GM23338 (cell line): ENCODE measurements around the gene MTX3. TPM values are rescaled to one million over a fixed set of nuclear protein-coding genes. Genes with fewer than 3 reads are reported as not detected.

Experiments used
- ATAC-seq: fragments of 200-7000 bp; cut with Tn5 transposase; 3 replicates; pipeline ENCODE4 v1.9.1; 2020
- DNase-seq: peaks from one replicate; pipeline ENCODE4 v3.0.0-alpha.2; 2015; ENCODE audit warnings: low spot score
- H2AFZ ChIP-seq: fragments of 200-600 bp; sonication (generic); 2 replicates; pipeline ENCODE4 v1.8.0; 2016; ENCODE audit warnings: antibody characterized with exemption, mild to moderate bottlenecking, moderate library complexity
- H3F3A ChIP-seq: fragments of 200-600 bp; sonication (generic); replicated peaks from 2 replicates; pipeline ENCODE4 v1.8.0; 2017; ENCODE audit warnings: antibody characterized with exemption, mixed run types, low read depth
- H3K27ac ChIP-seq: fragments of 200-600 bp; sonication (generic); 2 replicates; pipeline ENCODE4 v1.6.1; 2016; ENCODE audit warnings: low read depth
- H3K27me3 ChIP-seq: fragments of 200-600 bp; sonication (generic); 2 replicates; pipeline ENCODE4 v1.8.0; 2016; ENCODE audit warnings: mild to moderate bottlenecking, mixed run types, moderate library complexity; ENCODE audit not compliant: insufficient read depth
- H3K36me3 ChIP-seq: fragments of 200-600 bp; sonication (generic); 2 replicates; pipeline ENCODE4 v1.8.0; 2016; ENCODE audit warnings: mild to moderate bottlenecking; ENCODE audit not compliant: insufficient read depth
- H3K4me1 ChIP-seq: fragments of 200-600 bp; sonication (generic); 2 replicates; pipeline ENCODE4 v1.8.0; 2016; ENCODE audit warnings: mild to moderate bottlenecking, moderate library complexity; ENCODE audit not compliant: insufficient read depth
- H3K4me2 ChIP-seq: fragments of 200-600 bp; sonication (generic); 2 replicates; pipeline ENCODE4 v1.7.1; 2017; ENCODE audit warnings: mixed run types
- H3K4me3 ChIP-seq: fragments of 200-600 bp; sonication (generic); 2 replicates; pipeline ENCODE4 v1.6.1; 2016; ENCODE audit warnings: mixed run types
- H3K79me2 ChIP-seq: fragments of 200-600 bp; sonication (generic); replicated peaks from 2 replicates; pipeline ENCODE4 v1.8.0; 2017; ENCODE audit warnings: mild to moderate bottlenecking; ENCODE audit not compliant: insufficient read depth
- H3K9me2 ChIP-seq: fragments of 200-600 bp; sonication (generic); 2 replicates; pipeline ENCODE4 v1.8.0; 2017; ENCODE audit not compliant: insufficient read depth
- H4K20me1 ChIP-seq: fragments of 200-600 bp; sonication (generic); replicated peaks from 2 replicates; pipeline ENCODE4 v1.8.0; 2017; ENCODE audit warnings: mild to moderate bottlenecking; ENCODE audit not compliant: insufficient read depth
- H3K27ac Mint-ChIP-seq: 2 replicates; pipeline ENCODE4 v1.8.0; 2020; ENCODE audit warnings: inconsistent platforms, mild to moderate bottlenecking, moderate library complexity, mixed read lengths
- H3K27me3 Mint-ChIP-seq: 3 replicates; pipeline ENCODE4 v1.8.0; 2022; ENCODE audit warnings: low read depth, mild to moderate bottlenecking, moderate library complexity, mixed read lengths, inconsistent platforms; ENCODE audit not compliant: insufficient read depth, poor library complexity
- H3K36me3 Mint-ChIP-seq: 3 replicates; pipeline ENCODE4 v1.8.0; 2021; ENCODE audit warnings: low read depth, mild to moderate bottlenecking, inconsistent platforms, moderate library complexity, mixed read lengths
- H3K4me1 Mint-ChIP-seq: 3 replicates; pipeline ENCODE4 v1.8.0; 2020; ENCODE audit warnings: mild to moderate bottlenecking, inconsistent platforms, mixed read lengths
- H3K4me3 Mint-ChIP-seq: 3 replicates; pipeline ENCODE4 v1.8.0; 2021; ENCODE audit warnings: moderate library complexity, mild to moderate bottlenecking, inconsistent platforms, mixed read lengths
- H3K9me3 Mint-ChIP-seq: 3 replicates; pipeline ENCODE4 v1.8.0; 2020; ENCODE audit warnings: moderate library complexity, mild to moderate bottlenecking, inconsistent platforms, mixed read lengths
- EZH2 ChIP-seq: fragments of 200-600 bp; sonication (generic); IDR thresholded peaks from one replicate; pipeline ENCODE4 v1.8.0; 2017; ENCODE audit warnings: antibody characterized with exemption, mild to moderate bottlenecking, low read depth; ENCODE audit not compliant: unreplicated experiment
- JUNB ChIP-seq: IDR thresholded peaks from one replicate; pipeline ENCODE4 v1.6.1; 2016; ENCODE audit warnings: antibody characterized with exemption; ENCODE audit not compliant: unreplicated experiment
- STAT1 ChIP-seq: IDR thresholded peaks from one replicate; pipeline ENCODE4 v1.6.1; 2016; ENCODE audit warnings: antibody characterized with exemption; ENCODE audit not compliant: unreplicated experiment
- ZNF114 ChIP-seq: fragments of 250-450 bp; sonication (Bioruptor Pico); IDR thresholded peaks from 2 replicates; pipeline ENCODE4 v1.5.0; 2020; ENCODE audit warnings: mild to moderate bottlenecking, moderate library complexity
- ZNF331 ChIP-seq: fragments of 250-450 bp; sonication (Bioruptor Pico); IDR thresholded peaks from 2 replicates; pipeline ENCODE4 v1.5.0; 2020; ENCODE audit warnings: low read depth, mild to moderate bottlenecking, moderate library complexity
- polyA plus RNA-seq: library from polyadenylated mRNA; unstranded; fragments of >200 nt; fragmentation: Nextera tagmentation; extraction: Ambion mirVana; gene quantifications from 2 replicates; pipeline ENCODE4 v1.2.1, GENCODE V29; 2016
- total RNA-seq: library from RNA; depleted of rRNA; stranded (reverse); fragments of >200 nt; shearing (Covaris generic); gene quantifications from 2 replicates; pipeline ENCODE4 v1.2.3, GENCODE V29; 2014
- TF ChIP-seq, protein P1 (sequence below): IDR thresholded peaks from 2 replicates; pipeline ENCODE4 v1.6.1; 2016; ENCODE audit warnings: antibody characterized with exemption
- TF ChIP-seq, protein P2 (sequence below): fragments of 250-450 bp; sonication (Bioruptor Pico); IDR thresholded peaks from 2 replicates; pipeline ENCODE4 v1.5.0; 2020; ENCODE audit warnings: mild to moderate bottlenecking, moderate library complexity
- TF ChIP-seq, protein P3 (sequence below): IDR thresholded peaks from one replicate; pipeline ENCODE4 v1.6.1; 2018; ENCODE audit warnings: antibody characterized with exemption; ENCODE audit not compliant: unreplicated experiment

MTX3 gene
- total and polyA plus RNA-seq, 2 experiments from 2014 or later, result 11.3 to 33.8 TPM

DNA sequence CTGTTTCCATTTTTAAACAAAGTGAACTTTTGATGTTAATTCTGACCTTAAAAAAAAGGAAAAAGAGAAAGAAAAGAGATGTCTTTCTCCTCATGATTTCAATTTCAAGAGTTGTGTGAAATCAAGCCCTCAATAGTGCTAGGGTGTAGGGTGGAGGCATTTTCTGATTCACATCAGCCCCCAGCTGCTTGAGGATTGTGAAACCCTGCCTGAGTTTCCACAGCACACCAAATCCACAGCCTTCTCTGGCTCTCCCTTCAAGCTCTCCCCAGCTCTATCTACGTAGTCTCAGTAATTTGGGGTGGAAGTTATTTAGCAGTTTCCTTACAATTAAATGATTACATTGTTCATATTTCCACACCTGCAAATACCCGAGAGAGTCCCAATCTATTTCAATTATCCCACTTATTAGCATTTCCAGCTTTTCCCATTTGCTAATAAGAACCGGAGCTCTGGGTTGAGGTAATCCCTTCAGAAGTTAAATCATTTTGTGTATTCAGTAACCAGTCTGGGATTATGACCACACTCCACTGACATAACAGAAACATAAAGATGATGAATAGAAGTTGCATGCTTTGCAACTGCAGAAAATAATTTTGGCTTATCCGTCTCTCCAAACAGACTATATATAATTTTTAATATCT, 54.9 kb downstream of the MTX3 start:
- Histone ChIP-seq H3K4me3 (no peak overlapping the region), H3K4me2 (no peak overlapping the region), H2AFZ (peak overlapping the region; percentile 52; the same call in 1 of the 2 replicates), H3K79me2 (no peaks in the 10 kb centered on the region), H4K20me1 (no peaks in the 10 kb centered on the region), H3K36me3 (no peaks in the 10 kb centered on the region), H3K27me3 (no peaks in the 10 kb centered on the region), H3F3A (no peaks in the 10 kb centered on the region), H3K27ac (no peak overlapping the region), H3K9me2 (no peaks in the 10 kb centered on the region), H3K4me1 (no peaks in the 10 kb centered on the region)
- Mint-ChIP-seq H3K4me3 (no peak overlapping the region), H3K27ac (no peak overlapping the region), H3K4me1 (peaks cover 7% of the 10 kb centered on the region; the same call in 1 of the 3 replicates), H3K36me3 (no peaks in the 10 kb centered on the region), H3K9me3 (no peaks in the 10 kb centered on the region), H3K27me3 (no peaks in the 10 kb centered on the region)
- no peak for ATAC-seq
- no peak for DNase-seq
- no peak for TF ChIP-seq EZH2
- TF ChIP-seq ZNF331 (CRISPR knock-in tag), result no peak
- TF ChIP-seq, protein P1, sequence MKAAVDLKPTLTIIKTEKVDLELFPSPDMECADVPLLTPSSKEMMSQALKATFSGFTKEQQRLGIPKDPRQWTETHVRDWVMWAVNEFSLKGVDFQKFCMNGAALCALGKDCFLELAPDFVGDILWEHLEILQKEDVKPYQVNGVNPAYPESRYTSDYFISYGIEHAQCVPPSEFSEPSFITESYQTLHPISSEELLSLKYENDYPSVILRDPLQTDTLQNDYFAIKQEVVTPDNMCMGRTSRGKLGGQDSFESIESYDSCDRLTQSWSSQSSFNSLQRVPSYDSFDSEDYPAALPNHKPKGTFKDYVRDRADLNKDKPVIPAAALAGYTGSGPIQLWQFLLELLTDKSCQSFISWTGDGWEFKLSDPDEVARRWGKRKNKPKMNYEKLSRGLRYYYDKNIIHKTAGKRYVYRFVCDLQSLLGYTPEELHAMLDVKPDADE, result no peak
- TF ChIP-seq ZNF114 (CRISPR knock-in tag), result no peak
- TF ChIP-seq, protein P2, sequence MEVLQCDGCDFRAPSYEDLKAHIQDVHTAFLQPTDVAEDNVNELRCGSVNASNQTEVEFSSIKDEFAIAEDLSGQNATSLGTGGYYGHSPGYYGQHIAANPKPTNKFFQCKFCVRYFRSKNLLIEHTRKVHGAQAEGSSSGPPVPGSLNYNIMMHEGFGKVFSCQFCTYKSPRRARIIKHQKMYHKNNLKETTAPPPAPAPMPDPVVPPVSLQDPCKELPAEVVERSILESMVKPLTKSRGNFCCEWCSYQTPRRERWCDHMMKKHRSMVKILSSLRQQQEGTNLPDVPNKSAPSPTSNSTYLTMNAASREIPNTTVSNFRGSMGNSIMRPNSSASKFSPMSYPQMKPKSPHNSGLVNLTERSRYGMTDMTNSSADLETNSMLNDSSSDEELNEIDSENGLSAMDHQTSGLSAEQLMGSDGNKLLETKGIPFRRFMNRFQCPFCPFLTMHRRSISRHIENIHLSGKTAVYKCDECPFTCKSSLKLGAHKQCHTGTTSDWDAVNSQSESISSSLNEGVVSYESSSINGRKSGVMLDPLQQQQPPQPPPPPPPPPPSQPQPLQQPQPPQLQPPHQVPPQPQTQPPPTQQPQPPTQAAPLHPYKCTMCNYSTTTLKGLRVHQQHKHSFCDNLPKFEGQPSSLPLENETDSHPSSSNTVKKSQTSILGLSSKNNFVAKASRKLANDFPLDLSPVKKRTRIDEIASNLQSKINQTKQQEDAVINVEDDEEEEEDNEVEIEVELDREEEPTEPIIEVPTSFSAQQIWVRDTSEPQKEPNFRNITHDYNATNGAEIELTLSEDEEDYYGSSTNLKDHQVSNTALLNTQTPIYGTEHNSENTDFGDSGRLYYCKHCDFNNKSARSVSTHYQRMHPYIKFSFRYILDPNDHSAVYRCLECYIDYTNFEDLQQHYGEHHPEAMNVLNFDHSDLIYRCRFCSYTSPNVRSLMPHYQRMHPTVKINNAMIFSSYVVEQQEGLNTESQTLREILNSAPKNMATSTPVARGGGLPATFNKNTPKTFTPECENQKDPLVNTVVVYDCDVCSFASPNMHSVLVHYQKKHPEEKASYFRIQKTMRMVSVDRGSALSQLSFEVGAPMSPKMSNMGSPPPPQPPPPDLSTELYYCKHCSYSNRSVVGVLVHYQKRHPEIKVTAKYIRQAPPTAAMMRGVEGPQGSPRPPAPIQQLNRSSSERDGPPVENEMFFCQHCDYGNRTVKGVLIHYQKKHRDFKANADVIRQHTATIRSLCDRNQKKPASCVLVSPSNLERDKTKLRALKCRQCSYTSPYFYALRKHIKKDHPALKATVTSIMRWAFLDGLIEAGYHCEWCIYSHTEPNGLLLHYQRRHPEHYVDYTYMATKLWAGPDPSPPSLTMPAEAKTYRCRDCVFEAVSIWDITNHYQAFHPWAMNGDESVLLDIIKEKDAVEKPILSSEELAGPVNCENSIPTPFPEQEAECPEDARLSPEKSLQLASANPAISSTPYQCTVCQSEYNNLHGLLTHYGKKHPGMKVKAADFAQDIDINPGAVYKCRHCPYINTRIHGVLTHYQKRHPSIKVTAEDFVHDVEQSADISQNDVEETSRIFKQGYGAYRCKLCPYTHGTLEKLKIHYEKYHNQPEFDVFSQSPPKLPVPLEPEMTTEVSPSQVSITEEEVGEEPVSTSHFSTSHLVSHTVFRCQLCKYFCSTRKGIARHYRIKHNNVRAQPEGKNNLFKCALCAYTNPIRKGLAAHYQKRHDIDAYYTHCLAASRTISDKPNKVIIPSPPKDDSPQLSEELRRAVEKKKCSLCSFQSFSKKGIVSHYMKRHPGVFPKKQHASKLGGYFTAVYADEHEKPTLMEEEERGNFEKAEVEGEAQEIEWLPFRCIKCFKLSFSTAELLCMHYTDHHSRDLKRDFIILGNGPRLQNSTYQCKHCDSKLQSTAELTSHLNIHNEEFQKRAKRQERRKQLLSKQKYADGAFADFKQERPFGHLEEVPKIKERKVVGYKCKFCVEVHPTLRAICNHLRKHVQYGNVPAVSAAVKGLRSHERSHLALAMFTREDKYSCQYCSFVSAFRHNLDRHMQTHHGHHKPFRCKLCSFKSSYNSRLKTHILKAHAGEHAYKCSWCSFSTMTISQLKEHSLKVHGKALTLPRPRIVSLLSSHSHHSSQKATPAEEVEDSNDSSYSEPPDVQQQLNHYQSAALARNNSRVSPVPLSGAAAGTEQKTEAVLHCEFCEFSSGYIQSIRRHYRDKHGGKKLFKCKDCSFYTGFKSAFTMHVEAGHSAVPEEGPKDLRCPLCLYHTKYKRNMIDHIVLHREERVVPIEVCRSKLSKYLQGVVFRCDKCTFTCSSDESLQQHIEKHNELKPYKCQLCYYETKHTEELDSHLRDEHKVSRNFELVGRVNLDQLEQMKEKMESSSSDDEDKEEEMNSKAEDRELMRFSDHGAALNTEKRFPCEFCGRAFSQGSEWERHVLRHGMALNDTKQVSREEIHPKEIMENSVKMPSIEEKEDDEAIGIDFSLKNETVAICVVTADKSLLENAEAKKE (CRISPR knock-in tag), result no peak
- TF ChIP-seq STAT1, result no peak
- TF ChIP-seq, protein P3, sequence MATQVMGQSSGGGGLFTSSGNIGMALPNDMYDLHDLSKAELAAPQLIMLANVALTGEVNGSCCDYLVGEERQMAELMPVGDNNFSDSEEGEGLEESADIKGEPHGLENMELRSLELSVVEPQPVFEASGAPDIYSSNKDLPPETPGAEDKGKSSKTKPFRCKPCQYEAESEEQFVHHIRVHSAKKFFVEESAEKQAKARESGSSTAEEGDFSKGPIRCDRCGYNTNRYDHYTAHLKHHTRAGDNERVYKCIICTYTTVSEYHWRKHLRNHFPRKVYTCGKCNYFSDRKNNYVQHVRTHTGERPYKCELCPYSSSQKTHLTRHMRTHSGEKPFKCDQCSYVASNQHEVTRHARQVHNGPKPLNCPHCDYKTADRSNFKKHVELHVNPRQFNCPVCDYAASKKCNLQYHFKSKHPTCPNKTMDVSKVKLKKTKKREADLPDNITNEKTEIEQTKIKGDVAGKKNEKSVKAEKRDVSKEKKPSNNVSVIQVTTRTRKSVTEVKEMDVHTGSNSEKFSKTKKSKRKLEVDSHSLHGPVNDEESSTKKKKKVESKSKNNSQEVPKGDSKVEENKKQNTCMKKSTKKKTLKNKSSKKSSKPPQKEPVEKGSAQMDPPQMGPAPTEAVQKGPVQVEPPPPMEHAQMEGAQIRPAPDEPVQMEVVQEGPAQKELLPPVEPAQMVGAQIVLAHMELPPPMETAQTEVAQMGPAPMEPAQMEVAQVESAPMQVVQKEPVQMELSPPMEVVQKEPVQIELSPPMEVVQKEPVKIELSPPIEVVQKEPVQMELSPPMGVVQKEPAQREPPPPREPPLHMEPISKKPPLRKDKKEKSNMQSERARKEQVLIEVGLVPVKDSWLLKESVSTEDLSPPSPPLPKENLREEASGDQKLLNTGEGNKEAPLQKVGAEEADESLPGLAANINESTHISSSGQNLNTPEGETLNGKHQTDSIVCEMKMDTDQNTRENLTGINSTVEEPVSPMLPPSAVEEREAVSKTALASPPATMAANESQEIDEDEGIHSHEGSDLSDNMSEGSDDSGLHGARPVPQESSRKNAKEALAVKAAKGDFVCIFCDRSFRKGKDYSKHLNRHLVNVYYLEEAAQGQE, result no peak
- TF ChIP-seq JUNB, result no peak
